Tibial nerve (tissue), 4 donors: Measurements from ENCODE around the gene NTPCR. TPM values are rescaled to one million over a fixed set of nuclear protein-coding genes. Genes with fewer than 3 reads are reported as not detected.
"Not testable (repeated sequence)": the region's sequence is repeated elsewhere in the genome, so short reads cannot be mapped to it uniquely, and the experiment has no call there.

ENCODE experiments used
- DNase-seq, 2 donors: peaks; one replicate each; pipeline ENCODE4 v3.0.0-alpha.2; 2019; ENCODE audit warnings: low spot score in 2 of 2
- H3K27ac ChIP-seq, 4 donors: fragments of 200-600 bp; sonication (generic) in 3 of 4; one replicate each; pipeline ENCODE4 v1.5.1; 2017 to 2019; ENCODE audit warnings: mild to moderate bottlenecking in 1 of 4
- H3K27me3 ChIP-seq, 2 donors: fragments of 200-600 bp; sonication (generic) in 1 of 2; one replicate each; pipeline versions ENCODE4 v1.5.1 to v1.6.0; 2017 to 2019
- H3K36me3 ChIP-seq, 3 donors: fragments of 200-600 bp; sonication (generic); one replicate each; pipeline ENCODE4 v1.5.1; 2018 to 2019
- H3K4me1 ChIP-seq, 4 donors: fragments of 200-600 bp; sonication (generic) in 3 of 4; one replicate each; pipeline ENCODE4 v1.5.1; 2017 to 2019
- H3K4me3 ChIP-seq, 4 donors: fragments of 200-600 bp; sonication (generic) in 3 of 4; one replicate each; pipeline ENCODE4 v1.5.1; 2017 to 2019; ENCODE audit warnings: mild to moderate bottlenecking in 1 of 4, moderate library complexity in 1 of 4
- H3K9me3 ChIP-seq, 4 donors: fragments of 200-600 bp; sonication (generic) in 3 of 4; one replicate each; pipeline ENCODE4 v1.5.1; 2017 to 2019
- EP300 ChIP-seq, 2 donors: sonication (generic); formaldehyde crosslinking; IDR thresholded peaks; one replicate each; pipeline ENCODE4 v1.6.1; 2017; ENCODE audit warnings: antibody characterized with exemption in 2 of 2, mild to moderate bottlenecking in 1 of 2
- POLR2A ChIP-seq, 2 donors: fragments of 450-650 bp; IDR thresholded peaks; one replicate each; pipeline ENCODE4 v1.6.1; 2017; ENCODE audit warnings: antibody characterized with exemption in 2 of 2, mild to moderate bottlenecking in 2 of 2, moderate library complexity in 2 of 2
- WGBS, 2 donors: methylation state at CpG; one replicate each; pipeline ENCODE4 v1.1.5; 2018; 5-methylcytosine and 5-hydroxymethylcytosine counted together
- total RNA-seq, 4 donors: library from RNA; depleted of rRNA; stranded (reverse); fragments of >200 nt; gene quantifications; one replicate each; pipeline ENCODE4 v1.1.0, GENCODE V29; 2016
- TF ChIP-seq, protein P1 (sequence below), 5 experiments: fragments of 200-600 bp in 3 of 5; fragments of 450-650 bp in 2 of 5; sonication (generic) in 3 of 5; IDR thresholded peaks; one replicate each; pipeline ENCODE4 v1.5.1; 2016 to 2019; ENCODE audit warnings: antibody characterized with exemption in 5 of 5, mild to moderate bottlenecking in 3 of 5, moderate library complexity in 2 of 5

The NTPCR gene
- total RNA-seq, 4 donors from 2014 or later, result 16.5 to 20.0 (median 18.6) TPM

DNA sequence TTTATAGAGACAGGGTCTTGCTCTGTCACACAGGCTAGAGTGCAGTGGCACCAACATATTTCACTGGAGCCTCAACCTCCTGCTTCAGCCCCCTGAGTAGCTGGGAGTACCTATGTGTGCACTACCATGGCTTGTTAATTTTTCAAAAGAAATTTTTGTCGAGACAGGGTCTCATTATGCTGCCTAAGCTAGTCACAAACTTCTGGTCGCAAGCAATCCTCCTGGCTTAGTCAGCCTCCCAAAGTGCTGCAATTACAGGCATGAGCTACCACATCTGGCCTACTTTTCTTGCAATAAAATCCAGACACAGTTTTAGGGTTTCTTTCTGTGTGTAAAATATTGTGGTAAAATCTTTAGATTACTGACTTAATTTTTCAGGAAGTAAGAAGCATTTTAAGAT lies 27.9 kb upstream of the NTPCR start:
- Histone ChIP-seq H3K4me3 (no peak overlapping the region), H3K27me3 (no peaks in the 10 kb centered on the region), H3K27ac (no peak overlapping the region), H3K4me1 (no peaks in the 10 kb centered on the region), H3K36me3 (no peaks in the 10 kb centered on the region), H3K9me3 (no peaks in the 10 kb centered on the region)
- no peak for DNase-seq
- WGBS, 2 donors, result 68 to 70% methylated on average over 2 of the region's 2 CpGs
- TF ChIP-seq POLR2A (IDR thresholded peaks at IDR 0.05) (no peak), EP300 (IDR thresholded peaks at IDR 0.05) (no peak)
- TF ChIP-seq, protein P1, sequence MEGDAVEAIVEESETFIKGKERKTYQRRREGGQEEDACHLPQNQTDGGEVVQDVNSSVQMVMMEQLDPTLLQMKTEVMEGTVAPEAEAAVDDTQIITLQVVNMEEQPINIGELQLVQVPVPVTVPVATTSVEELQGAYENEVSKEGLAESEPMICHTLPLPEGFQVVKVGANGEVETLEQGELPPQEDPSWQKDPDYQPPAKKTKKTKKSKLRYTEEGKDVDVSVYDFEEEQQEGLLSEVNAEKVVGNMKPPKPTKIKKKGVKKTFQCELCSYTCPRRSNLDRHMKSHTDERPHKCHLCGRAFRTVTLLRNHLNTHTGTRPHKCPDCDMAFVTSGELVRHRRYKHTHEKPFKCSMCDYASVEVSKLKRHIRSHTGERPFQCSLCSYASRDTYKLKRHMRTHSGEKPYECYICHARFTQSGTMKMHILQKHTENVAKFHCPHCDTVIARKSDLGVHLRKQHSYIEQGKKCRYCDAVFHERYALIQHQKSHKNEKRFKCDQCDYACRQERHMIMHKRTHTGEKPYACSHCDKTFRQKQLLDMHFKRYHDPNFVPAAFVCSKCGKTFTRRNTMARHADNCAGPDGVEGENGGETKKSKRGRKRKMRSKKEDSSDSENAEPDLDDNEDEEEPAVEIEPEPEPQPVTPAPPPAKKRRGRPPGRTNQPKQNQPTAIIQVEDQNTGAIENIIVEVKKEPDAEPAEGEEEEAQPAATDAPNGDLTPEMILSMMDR (IDR thresholded peaks at IDR 0.05), result no peak

DNA sequence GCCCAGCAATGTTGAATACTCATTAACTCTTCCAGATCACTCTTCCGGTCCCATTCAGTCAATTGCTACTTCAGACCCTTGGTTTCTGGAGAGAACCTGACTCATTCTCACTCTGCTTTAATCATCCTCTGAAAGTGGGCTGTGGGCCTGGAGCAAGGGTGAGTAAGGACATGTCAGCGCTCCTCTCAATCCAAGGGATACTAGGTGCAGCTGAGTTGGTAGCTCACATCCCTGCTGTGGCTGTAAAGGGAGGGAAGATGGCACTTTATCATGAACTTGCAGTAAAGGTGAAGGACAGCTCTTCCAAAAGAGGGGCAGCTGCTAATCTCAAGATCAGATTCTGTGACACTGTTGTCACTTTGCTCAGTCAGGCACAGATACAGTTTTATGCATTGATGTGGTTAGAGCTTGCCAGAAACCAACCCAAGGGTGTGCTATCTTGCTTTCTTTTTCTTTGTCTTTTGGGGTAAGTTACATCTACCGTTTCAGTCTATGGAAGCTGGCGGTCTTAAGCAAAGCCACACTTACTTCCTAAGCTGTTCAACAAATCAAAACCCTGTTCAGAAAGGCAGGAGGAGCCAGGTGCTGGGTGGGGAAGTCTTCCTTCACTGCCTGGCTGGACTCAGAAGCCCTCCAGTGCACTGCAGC lies 26.5 kb upstream of the NTPCR start:
- Histone ChIP-seq H3K4me1 (no peaks in the 10 kb centered on the region), H3K4me3 (no peak overlapping the region), H3K36me3 (no peaks in the 10 kb centered on the region), H3K27ac (no peak overlapping the region), H3K9me3 (no peaks in the 10 kb centered on the region), H3K27me3 (no peaks in the 10 kb centered on the region)
- TF ChIP-seq, protein P1 (IDR thresholded peaks at IDR 0.05), result no peak
- TF ChIP-seq POLR2A (IDR thresholded peaks at IDR 0.05) (no peak), EP300 (IDR thresholded peaks at IDR 0.05) (no peak)
- 80 to 89% methylated on average over 3 to 4 of the region's 4 CpGs for WGBS, 2 donors
- DNase-seq, result no peak

DNA sequence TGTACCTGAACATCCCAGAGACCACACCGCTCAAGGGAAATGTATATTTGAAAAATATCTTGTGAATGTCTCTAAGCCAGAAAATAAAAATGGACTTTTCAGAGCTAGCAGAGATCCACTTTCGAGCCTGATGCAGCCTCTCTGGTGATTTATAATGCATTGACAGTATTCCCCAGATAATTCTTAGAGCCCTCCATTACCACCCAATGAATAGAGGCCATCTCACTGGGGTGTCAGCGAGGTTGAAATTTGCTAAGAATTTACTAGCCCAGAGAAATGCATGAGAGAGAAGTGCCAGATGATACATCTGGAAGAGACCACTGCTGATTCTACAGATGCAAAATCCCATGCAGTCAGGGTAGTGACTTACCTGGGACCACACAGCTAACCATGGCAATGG lies 25.5 kb upstream of the NTPCR start:
- WGBS, 2 donors, result 79 to 93% methylated on average over 3 of the region's 3 CpGs
- Histone ChIP-seq H3K9me3 (no peaks in the 10 kb centered on the region), H3K4me3 (no peak overlapping the region), H3K27me3 (no peaks in the 10 kb centered on the region), H3K36me3 (no peaks in the 10 kb centered on the region), H3K27ac (no peak overlapping the region), H3K4me1 (no peaks in the 10 kb centered on the region)
- TF ChIP-seq, protein P1 (IDR thresholded peaks at IDR 0.05), result no peak
- no peak for TF ChIP-seq POLR2A (IDR thresholded peaks at IDR 0.05)
- no peak for TF ChIP-seq EP300 (IDR thresholded peaks at IDR 0.05)
- no peak for DNase-seq

DNA sequence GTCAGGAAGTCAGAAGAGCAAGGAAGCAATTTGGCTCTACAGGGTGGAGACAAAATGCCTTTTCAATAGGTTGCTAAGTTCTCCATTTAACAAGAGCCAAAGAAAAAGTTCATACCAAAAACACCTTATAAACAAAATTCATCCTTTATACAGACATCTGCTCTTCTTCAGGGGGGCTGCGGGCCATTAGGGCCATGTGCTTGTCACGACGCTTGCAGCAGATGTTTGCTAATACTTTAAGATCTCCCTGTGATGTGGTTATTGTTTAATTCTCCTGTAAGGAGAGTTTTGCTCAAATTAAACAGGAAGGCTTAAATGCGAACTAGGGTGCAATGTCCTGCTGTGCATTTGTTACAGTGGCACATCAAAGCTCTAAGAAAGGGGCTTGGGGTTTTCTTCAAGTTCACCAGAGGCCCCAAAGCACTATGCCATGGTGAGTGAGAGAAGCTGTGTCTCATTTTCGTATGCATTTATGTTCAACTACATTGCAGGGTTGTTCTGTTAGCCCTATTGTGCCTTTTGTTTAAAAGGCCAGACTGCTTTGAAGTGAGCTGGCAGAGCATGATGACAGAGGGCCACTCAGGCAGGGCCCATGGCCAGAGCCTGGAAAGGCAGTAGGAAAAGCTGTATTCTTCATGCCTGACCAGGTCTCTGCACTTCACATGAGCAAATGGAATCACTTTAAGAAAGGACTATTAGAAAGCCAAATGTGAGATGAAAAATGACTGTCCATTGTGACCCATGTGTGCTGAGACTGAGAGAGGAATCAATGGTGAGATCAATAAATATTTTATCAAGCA lies 24.8 kb upstream of the NTPCR start:
- Histone ChIP-seq H3K4me3 (no peak overlapping the region), H3K27ac (no peak overlapping the region), H3K36me3 (no peaks in the 10 kb centered on the region), H3K27me3 (no peaks in the 10 kb centered on the region), H3K9me3 (no peaks in the 10 kb centered on the region), H3K4me1 (no peaks in the 10 kb centered on the region)
- no peak for DNase-seq
- TF ChIP-seq EP300 (IDR thresholded peaks at IDR 0.05), result no peak
- 75 to 79% methylated on average over 5 of the region's 5 CpGs for WGBS, 2 donors

DNA sequence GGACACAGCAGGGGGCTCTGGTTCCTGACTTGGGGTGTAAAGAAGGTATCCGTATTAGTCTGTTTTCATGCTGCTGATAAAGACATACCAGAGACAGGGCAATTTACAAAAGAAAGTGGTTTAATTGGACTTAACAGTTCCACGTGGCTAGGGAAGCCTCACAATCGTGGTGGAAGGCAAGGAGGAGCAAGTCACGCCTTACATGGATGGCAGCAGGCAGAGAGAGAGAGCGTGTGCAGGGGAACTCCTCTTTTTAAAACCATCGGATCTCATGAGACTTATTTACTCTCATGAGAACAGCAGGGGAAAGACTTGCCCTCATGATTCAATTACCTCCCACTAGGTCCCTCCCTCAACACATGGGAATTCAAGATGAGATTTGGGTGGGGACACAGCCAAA lies 23.2 kb upstream of the NTPCR start:
- not testable (repeated sequence) for DNase-seq, H3K27ac ChIP-seq, H3K27me3 ChIP-seq, H3K4me1 ChIP-seq, H3K9me3 ChIP-seq, H3K36me3 ChIP-seq, H3K4me3 ChIP-seq
- 85% methylated on average over 6 of the region's 6 CpGs for WGBS, 2 donors

DNA sequence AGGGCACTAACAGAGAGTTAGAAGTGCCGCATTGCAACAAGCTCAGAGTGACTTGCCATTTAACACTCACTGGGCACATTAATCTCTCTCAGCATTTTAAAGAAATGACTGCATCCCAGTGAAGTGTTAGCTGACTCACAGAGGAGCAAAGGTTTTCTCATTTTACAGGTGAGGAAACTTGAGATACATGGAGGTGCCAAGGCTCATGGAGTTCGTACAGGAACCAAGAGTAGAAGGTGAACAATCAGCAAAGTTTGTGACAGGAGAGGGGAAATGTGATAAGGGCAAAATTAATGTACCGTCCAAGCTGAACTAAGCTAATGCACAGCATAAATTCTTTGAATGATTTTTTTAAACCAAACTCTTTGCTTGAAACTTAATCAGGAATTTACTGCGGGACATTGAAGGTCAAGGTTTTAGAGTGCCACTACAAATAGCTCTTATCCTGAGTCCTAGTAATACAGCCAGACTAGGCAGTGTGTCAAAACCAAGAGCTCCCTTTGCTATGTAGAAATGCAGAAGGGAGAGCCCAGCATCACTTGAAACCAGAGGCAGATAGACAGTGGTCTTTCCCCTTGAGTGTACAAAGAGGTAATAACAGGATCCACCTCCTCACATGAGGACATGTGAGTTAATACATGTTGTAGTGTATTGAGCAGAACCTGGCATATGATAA lies 22.4 kb upstream of the NTPCR start:
- DNase-seq, result no peak
- TF ChIP-seq, protein P1 (IDR thresholded peaks at IDR 0.05), result no peak
- TF ChIP-seq EP300 (IDR thresholded peaks at IDR 0.05), result no peak
- TF ChIP-seq POLR2A (IDR thresholded peaks at IDR 0.05), result no peak
- Histone ChIP-seq H3K36me3 (no peaks in the 10 kb centered on the region), H3K27ac (no peak overlapping the region), H3K4me1 (no peaks in the 10 kb centered on the region), H3K9me3 (no peaks in the 10 kb centered on the region), H3K27me3 (no peaks in the 10 kb centered on the region), H3K4me3 (no peak overlapping the region)
- 83 to 84% methylated on average over 4 of the region's 4 CpGs for WGBS, 2 donors
